GM20431 (cell line): ENCODE data around the gene SLC66A1.
"Not testable (repeated sequence)": the region's sequence is repeated elsewhere in the genome, so short reads cannot be mapped to it uniquely, and the experiment has no call there.

Source experiments
- in situ Hi-C: fragments of 300-500 bp; cut with MseI, MboI; formaldehyde crosslinking; loops from one replicate; pipeline ENCODE4 v1.15.0; 2020; ENCODE audit warnings: low sequenced_read_pairs; ENCODE audit not compliant: unreplicated experiment

SLC66A1 gene

DNA sequence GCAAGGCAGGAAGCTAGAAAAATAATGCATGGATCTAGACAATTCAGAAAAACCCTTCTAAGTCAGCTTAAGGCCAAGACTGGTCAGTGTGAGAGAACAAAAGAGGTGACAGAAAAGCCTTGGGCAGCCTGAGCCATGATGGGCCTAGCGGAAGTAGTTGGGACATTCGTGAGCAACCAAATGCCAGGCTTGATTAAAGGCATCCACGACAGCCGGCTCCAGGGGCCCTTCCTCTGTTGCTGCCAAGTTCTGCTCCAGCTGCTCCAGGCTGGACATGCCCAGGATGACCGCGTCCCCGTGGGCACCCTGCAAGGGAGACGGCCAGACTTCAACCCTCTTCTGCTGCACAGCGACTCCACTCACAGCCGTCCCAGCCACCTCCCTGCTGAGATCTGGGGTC is 8.0 kb upstream of the SLC66A1 start:
- in situ Hi-C loops, result not testable (repeated sequence)

DNA sequence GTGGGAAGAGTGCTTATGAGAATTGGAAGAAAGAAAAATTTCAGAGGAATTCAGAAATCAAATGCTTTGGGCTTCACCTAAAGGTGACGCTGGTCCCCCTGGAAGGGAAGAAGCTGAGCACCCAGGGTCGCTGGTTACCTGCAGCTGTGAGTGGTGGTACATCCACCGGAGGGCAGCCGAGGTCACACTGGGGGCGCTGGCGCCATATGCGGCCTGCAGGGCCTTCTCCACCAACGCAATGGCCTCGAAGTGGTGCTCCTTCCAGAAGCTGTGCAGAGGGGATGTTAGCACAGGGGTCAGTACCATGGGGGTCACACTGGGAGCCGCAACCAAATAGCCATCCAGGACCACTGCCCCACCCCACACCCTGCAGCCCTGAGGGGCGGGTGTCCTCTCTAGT is 6.2 kb upstream of the SLC66A1 start:
- in situ Hi-C loops, result no loop called here

GRCh38 chr1:19306941-19307340 is 5.2 kb upstream of the SLC66A1 start:
- in situ Hi-C loops, result no loop called here

GRCh38 chr1:19307794-19308508 is 4.2 kb upstream of the SLC66A1 start:
- in situ Hi-C loops, result no loop called here

DNA sequence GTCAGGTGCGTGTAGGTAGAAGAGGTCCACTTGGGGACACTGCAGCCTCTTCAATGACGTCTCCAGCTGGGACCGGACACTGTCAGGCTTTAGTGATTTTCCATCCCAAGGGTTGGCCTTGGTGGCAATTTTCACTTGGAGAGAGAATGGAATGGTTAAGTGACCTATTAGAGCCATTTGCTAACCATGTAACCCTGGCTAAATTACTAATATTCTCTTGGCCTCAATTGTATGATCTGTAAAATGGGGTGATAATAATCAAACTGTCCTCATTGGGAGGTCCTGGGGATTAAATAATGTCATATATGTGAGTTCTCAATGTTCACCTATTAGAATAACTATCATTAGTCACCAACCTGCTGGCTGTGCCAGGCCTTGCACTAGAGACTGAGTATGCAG is 3.6 kb upstream of the SLC66A1 start:
- in situ Hi-C loops, result no loop called here

DNA sequence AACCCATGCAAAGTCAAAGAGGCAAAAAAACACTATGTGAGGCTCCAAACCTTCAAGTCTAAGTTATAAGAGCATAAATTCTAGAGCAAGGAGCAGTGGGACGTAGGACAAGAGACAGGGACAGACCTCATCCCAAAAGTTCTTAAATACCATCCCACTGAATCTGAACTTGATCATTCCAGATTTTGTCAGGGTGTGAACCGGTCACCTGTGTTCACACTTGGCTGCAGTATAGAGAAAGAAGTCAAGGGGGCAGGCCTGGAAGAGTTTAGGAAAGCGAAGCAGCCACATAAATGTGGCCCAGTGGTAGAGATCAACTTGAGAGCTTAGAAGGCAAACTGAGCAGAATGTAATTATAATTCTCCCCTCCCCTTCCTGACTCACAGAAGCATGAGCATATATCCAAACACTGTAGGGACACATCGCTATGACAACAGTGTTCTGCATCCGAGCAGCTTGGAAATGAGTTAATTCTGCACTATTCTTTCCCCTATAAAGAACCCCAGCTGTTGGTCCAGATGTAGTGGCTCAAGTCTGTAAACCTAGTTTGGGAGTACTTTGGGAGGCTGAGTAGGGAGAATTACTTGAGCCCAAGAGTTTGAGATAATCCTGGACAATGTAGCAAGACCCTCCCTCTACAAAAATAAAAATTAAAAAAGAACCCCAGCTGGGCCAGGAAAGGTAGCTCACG is 2.9 kb upstream of the SLC66A1 start:
- in situ Hi-C loops, result no loop called here

DNA sequence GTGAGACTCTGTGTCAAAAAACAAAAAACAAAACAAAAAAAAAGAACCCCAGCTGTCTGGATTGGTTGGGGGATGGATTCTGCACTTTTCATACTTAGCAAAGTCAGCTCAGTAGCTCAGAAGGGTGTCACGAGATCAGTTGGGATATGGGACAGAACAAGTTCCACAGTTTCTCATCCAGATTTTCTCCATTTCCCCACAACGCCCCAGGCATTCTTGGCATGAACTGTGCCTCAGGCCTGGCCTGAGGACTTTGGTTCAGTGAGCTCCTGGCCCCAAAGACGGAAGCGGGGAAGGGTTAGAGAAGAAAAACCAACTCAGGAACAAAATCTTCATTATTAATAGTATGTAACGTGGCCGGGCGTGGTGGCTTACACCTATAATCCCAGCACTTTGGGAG is 2.1 kb upstream of the SLC66A1 start:
- in situ Hi-C loops, result no loop called here

GRCh38 chr1:19310720-19311502 is 1.2 kb upstream of the SLC66A1 start:
- in situ Hi-C loops, result no loop called here

GRCh38 chr1:19311503-19311930 is 609 bp upstream of the SLC66A1 start:
- in situ Hi-C loops, result no loop called here

DNA sequence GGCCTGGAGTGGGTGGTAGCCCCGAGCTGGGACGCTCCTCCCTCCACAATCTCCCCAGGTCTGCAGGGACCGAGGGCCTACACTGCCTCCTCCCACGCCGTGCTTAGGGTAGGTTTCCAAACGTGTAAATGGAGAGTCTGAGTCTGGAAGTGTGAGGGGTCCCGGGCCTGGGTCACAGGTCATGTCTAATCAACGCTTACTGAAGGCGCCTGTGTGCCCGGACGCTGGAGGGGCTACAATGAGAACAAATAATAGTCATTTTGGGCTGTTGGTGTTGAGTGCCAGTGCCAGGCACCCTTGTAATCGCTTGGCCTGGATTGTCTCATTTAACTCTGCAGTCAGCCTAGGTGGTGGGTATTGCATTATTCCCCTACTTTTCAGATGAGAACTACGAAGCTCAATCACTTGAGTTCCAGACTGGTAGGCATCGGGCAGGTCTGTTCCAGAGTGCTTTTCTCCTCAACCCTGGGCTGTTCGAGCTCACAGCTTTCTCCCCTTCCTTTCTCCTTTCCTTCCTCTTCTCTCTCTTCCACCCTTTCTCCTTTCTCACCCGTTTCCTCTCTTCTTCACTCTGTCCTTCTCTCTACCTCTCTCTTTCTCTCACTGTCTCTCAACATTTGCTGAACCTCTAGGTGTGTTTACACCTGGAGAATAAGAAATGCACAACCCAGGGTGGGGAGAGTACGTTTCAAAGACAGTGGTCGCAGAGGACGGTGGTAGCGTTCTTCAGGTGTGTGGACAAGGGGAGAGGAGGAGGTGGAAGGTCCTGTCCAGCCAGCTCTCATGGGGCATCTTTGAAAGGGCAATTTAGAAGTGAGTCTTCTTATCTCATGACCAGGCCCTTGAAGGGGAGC is 883 bp downstream of the SLC66A1 start:
- in situ Hi-C loops, result no loop called here

DNA sequence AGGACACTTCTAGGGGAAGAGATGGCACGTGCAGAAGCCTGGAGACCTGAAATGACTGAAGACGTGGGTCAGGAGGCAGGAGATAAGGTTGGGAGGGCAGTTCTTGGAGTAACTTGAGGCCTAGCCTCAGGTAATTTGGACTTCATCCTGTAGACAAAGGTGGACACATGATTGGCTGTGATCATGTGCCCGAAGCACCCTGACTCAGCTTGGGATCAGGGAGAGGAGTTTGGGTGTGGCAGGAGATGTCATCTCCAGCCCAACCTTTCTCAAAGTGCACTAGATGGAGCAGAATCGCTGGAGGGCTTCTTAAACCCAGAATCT is 1.5 kb downstream of the SLC66A1 start:
- in situ Hi-C loops, result no loop called here

GRCh38 chr1:19313961-19314882 is 2.1 kb downstream of the SLC66A1 start:
- in situ Hi-C loops, result no loop called here

DNA sequence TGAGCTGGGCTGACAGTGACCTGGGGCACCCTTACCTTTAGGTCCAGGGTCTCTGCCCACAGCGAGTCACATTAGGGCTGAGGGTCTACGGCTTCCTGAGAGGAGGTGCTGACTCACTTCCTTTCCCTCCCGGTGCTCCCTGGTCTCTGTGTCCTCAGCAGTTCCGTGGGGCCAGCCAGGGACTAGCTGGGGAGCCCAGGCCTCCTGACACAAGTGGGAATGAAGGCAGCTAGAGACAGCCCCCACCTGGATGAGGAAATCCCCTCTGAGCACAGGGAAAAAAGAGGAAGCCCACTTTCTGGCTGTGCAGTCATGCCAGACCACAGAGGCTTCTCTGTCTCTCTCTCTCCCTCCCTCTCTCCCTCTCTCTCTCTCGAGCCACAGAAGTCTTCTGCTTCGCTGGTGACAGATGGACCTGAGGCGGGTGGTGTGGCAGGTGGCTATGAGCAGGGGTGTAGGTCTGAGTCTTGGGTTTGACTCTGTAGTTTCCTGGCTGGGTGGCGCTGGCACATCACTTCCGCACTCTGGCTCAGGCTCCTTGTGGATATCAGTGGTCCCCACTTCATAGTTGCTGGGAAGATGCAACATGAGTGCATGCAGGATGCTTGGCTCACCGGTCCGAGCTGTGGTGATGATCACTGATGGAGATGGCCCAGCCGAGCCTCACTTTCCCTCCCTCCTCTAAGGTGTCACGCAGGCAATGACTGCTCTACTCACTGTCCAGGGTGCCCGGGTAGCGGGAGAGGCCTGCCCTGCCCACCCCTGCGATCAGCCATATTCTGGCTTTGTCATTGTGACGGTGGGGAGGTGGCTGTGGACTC is 3.5 kb downstream of the SLC66A1 start:
- in situ Hi-C loops, result no loop called here

- in situ Hi-C loops, result no loop called here
Observed at GRCh38 chr1:19317126-19317910, 5.2 kb downstream of the SLC66A1 start.

- in situ Hi-C loops, result no loop called here
Observed at GRCh38 chr1:19319196-19319595, 7.1 kb downstream of the SLC66A1 start.

DNA sequence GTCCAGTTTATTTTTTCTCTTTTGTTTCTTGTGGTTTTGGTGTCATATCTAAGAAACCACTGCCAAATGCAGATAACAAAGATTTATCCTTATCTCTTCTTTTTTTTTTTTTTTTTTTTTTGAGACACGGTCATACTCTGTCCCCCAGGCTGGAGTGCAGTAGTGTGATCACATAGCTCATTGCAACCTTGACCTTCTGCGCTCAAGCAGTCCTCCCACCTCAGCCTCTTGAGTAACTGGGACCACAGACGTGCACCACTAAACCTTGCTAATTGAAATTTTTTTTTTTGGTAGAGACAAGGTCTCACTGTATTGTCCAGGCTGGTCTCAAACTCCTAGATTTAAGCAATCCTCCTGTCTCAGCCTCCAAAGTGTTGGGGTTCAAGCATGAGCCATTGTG is 8.9 kb downstream of the SLC66A1 start:
- in situ Hi-C loops, result no loop called here

DNA sequence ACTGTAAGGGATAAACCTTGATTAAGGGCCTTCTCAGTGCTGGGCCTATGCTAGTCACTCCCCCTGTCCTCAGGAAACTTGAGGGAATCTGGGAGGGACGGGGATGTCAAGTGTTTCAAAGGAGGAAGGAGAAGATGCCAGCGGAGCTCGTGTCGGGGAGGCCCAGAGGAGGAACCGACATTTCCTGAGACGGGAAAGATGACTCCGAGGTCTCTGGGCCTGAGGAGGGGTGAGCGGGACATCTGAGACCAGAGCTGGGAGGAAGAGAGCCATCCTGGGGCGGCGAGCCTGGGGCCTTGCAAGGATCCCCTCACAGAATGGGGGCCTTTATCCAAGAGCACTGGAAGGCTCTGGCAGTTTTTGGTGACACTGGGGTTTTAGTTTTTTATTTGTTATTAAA is 10.4 kb downstream of the SLC66A1 start:
- in situ Hi-C loops, result no loop called here
